Measurements from ENCODE around the gene HPS4. TPM values are rescaled to one million over a fixed set of nuclear protein-coding genes. Genes with fewer than 3 reads are reported as not detected.

Gene HPS4
- total and polyA plus RNA-seq, 10 of the 15 experiments (the other 5 are each of a cell fraction or from before 2014, with no cell fraction given): 11.7 to 36.7 (median 30.8) TPM

DNA sequence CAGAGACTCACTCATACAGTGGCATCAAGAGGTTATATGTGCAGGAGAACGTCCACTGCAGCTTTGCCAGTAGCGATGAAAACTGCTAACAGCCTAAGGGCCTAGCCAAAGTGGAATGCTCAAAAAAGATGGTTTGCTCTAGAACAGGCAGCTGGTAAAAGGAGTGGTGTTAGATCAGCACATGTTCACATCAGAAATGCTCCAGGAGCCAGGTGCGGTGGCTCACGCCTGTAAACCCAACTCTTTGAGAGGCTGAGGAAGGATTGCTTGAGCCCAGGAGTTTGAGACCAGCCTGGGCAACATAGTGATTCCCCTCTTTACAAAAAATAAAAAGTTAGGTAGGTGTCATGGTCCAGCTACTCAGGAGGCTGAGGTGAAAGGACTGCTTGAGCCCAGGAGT lies 39.0 kb upstream of the HPS4 start (continued):
- TF ChIP-seq, protein P1, sequence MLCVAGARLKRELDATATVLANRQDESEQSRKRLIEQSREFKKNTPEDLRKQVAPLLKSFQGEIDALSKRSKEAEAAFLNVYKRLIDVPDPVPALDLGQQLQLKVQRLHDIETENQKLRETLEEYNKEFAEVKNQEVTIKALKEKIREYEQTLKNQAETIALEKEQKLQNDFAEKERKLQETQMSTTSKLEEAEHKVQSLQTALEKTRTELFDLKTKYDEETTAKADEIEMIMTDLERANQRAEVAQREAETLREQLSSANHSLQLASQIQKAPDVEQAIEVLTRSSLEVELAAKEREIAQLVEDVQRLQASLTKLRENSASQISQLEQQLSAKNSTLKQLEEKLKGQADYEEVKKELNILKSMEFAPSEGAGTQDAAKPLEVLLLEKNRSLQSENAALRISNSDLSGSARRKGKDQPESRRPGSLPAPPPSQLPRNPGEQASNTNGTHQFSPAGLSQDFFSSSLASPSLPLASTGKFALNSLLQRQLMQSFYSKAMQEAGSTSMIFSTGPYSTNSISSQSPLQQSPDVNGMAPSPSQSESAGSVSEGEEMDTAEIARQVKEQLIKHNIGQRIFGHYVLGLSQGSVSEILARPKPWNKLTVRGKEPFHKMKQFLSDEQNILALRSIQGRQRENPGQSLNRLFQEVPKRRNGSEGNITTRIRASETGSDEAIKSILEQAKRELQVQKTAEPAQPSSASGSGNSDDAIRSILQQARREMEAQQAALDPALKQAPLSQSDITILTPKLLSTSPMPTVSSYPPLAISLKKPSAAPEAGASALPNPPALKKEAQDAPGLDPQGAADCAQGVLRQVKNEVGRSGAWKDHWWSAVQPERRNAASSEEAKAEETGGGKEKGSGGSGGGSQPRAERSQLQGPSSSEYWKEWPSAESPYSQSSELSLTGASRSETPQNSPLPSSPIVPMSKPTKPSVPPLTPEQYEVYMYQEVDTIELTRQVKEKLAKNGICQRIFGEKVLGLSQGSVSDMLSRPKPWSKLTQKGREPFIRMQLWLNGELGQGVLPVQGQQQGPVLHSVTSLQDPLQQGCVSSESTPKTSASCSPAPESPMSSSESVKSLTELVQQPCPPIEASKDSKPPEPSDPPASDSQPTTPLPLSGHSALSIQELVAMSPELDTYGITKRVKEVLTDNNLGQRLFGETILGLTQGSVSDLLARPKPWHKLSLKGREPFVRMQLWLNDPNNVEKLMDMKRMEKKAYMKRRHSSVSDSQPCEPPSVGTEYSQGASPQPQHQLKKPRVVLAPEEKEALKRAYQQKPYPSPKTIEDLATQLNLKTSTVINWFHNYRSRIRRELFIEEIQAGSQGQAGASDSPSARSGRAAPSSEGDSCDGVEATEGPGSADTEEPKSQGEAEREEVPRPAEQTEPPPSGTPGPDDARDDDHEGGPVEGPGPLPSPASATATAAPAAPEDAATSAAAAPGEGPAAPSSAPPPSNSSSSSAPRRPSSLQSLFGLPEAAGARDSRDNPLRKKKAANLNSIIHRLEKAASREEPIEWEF (IDR thresholded peaks at IDR 0.05; ENCODE audit: insufficient replicate concordance, low read depth, low read length): no peak
- no peak for TF ChIP-seq KLF5 (IDR thresholded peaks at IDR 0.05; ENCODE audit: partially characterized antibody)
- TF ChIP-seq RELA (IDR thresholded peaks at IDR 0.05; ENCODE audit: borderline replicate concordance, partially characterized antibody): no peak

GRCh38 chr22:26522012-26522411 lies 38.4 kb upstream of the HPS4 start:
- Histone ChIP-seq H2AFZ (ENCODE audit: control insufficient read depth, low read depth, low read length) (no peak overlapping the region), H3K27me3 (replicated peaks in 1 of 2; ENCODE audit: control insufficient read depth in 2 of 2, insufficient read depth in 2 of 2, low read length in 1 of 2) (no peaks in the 10 kb centered on the region), H3K9ac (ENCODE audit: control insufficient read depth, insufficient read depth, low read length) (no peak overlapping the region), H4K20me1 (ENCODE audit: control insufficient read depth, insufficient read depth) (no peaks in the 10 kb centered on the region), H3K9me3 (replicated peaks; ENCODE audit: control insufficient read depth, insufficient read depth, low read length) (no peaks in the 10 kb centered on the region), H3K79me2 (ENCODE audit: control insufficient read depth, insufficient read depth, low read length) (no peaks in the 10 kb centered on the region), H3K4me3 (no peak overlapping the region), H3K27ac (ENCODE audit: control insufficient read depth, insufficient read depth) (no peak overlapping the region), H3K4me2 (ENCODE audit: control insufficient read depth, insufficient read depth) (no peak overlapping the region), H3K36me3 (ENCODE audit: control insufficient read depth in 2 of 2, insufficient read depth in 2 of 2, low read length in 1 of 2) (peaks cover 0 to 6% of the 10 kb centered on the region in 2 experiments; a peak in 1 of 4 replicates), H3K4me1 (ENCODE audit: control insufficient read depth, insufficient read depth, low read length) (no peaks in the 10 kb centered on the region)
- in situ Hi-C loops (cut with MboI) (no loop called here), intact Hi-C loops (cut with micrococcal nuclease; ENCODE audit: unreplicated experiment) (no loop called here)
- ChIA-PET POLR2A (no interaction called here), CTCF (no interaction called here), RAD21 (ENCODE audit: unreplicated experiment) (no interaction called here), SMC1A (ENCODE audit: uncharacterized antibody, unreplicated experiment) (interaction anchor here (0.9 to 1.3 kb wide), 2 partner anchors 11 to 17 kb away, joined by 3 read pairs; no protein-coding TSS in a partner anchor)
- ATAC-seq (no peak), DNase-seq (ENCODE audit: low read depth, low spot score) (no peak), FAIRE-seq (no peak)
- no peak for TF ChIP-seq ZBED1 (IDR thresholded peaks at IDR 0.05; ENCODE audit: borderline replicate concordance)
- no peak for TF ChIP-seq DPF2 (IDR thresholded peaks at IDR 0.05)
- TF ChIP-seq ZBTB11 (CRISPR knock-in tag; IDR thresholded peaks at IDR 0.05): no peak
- TF ChIP-seq NR2C1 (IDR thresholded peaks at IDR 0.05): no peak
- TF ChIP-seq SRF (IDR thresholded peaks at IDR 0.05; ENCODE audit: low read depth in 2 of 2, low read length in 2 of 2): no peak
- TF ChIP-seq ETV6 (conservative IDR thresholded peaks at IDR 0.05 in 1 of 2, IDR thresholded peaks at IDR 0.05 in 1 of 2; ENCODE audit: borderline replicate concordance in 1 of 2, low read depth in 1 of 2): no peak
- no peak for TF ChIP-seq TARDBP (IDR thresholded peaks at IDR 0.05; ENCODE audit: borderline replicate concordance)
- no peak for TF ChIP-seq IKZF2 (IDR thresholded peaks at IDR 0.05)
- TF ChIP-seq PML (IDR thresholded peaks at IDR 0.05; ENCODE audit: low read length): no peak
- no peak for TF ChIP-seq CREB1 (IDR thresholded peaks at IDR 0.05; ENCODE audit: low read depth)
- BruUV-seq (replicated peaks): no TSS peak
- WGBS (ENCODE audit: insufficient coverage, insufficient replicate concordance, low lambda C conversion rate, missing lambda C conversion rate): 96% methylated on average over 2 of the region's 2 CpGs

Measured in GM12878 (cell line).